IMR-90 (cell line): Measurements from ENCODE around the gene TNFAIP8. TPM values are rescaled to one million over a fixed set of nuclear protein-coding genes. Genes with fewer than 3 reads are reported as not detected.

Experiments used
- BHLHE40 ChIP-seq: fragments of 150-350 bp; IDR thresholded peaks from 2 replicates; pipeline ENCODE4 v1.6.1; 2016; ENCODE audit warnings: mild to moderate bottlenecking, low read depth, low read length
- CEBPB ChIP-seq: IDR thresholded peaks from 2 replicates; pipeline ENCODE4 v1.6.1; 2012; ENCODE audit warnings: low read depth, low read length, improper control_type of control experiment
- MAFK ChIP-seq: IDR thresholded peaks from 2 replicates; pipeline ENCODE4 v1.6.1; 2012; ENCODE audit warnings: low read depth, low read length, improper control_type of control experiment
- MXI1 ChIP-seq: IDR thresholded peaks from 2 replicates; pipeline ENCODE4 v1.6.1; 2012; ENCODE audit warnings: low read depth, mild to moderate bottlenecking, low read length, moderate library complexity, borderline replicate concordance
- POLR2A ChIP-seq: IDR thresholded peaks from 2 replicates; pipeline ENCODE4 v1.6.1; 2012; ENCODE audit warnings: mild to moderate bottlenecking, low read depth, low read length
- polyA plus RNA-seq, 3 experiments: library from polyadenylated mRNA; depleted of rRNA; stranded (reverse); fragments of >200 nt; gene quantifications; 2 replicates each; pipeline ENCODE4 v1.2.3, GENCODE V29; 2012; ENCODE audit warnings: low replicate concordance in 1 of 3
- total RNA-seq: library from RNA; depleted of rRNA; stranded (reverse); fragments of >200 nt; gene quantifications from 2 replicates; pipeline ENCODE4 v1.2.3, GENCODE V29; 2012
- TF ChIP-seq, protein P1 (sequence below): fragments of 150-350 bp; IDR thresholded peaks from 2 replicates; pipeline ENCODE4 v1.6.1; 2017; ENCODE audit warnings: mild to moderate bottlenecking, antibody characterized with exemption, low read length, low read depth

The TNFAIP8 gene
- total and polyA plus RNA-seq, 2 of the 4 experiments (the other 2 are of a cell fraction), result 20.3 to 29.9 TPM

DNA sequence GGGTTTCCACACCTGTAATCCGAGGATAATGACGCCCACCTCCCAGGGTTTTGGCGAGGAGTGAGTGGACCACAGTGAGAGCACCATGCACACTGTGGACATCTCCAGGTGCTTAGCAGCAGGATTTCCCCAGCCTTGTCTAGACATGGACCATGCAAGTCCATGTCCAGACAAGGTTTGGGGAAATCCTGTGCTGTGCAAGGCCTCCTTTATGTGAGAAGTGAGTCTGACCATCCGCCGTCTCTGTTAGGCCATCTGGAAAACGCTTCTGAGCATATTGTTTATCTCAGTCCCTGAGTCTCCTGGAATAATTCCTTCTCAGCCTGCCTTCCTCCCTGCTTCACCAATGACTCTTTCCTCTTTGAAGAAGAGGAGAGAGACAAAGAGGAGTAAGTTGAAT, 26.2 kb upstream of the TNFAIP8 start (continued):
- TF ChIP-seq, protein P1, sequence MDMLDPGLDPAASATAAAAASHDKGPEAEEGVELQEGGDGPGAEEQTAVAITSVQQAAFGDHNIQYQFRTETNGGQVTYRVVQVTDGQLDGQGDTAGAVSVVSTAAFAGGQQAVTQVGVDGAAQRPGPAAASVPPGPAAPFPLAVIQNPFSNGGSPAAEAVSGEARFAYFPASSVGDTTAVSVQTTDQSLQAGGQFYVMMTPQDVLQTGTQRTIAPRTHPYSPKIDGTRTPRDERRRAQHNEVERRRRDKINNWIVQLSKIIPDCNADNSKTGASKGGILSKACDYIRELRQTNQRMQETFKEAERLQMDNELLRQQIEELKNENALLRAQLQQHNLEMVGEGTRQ, result no peak
- no peak for TF ChIP-seq BHLHE40
- no peak for TF ChIP-seq MXI1
- TF ChIP-seq MAFK, result no peak
- TF ChIP-seq CEBPB, result no peak
- no peak for TF ChIP-seq POLR2A
